DMS153 treated with DMSO at 0.1 percent for 48 hours (cell line): Measurements from ENCODE around the gene WNT7A.
"Not testable (repeated sequence)": the region's sequence is repeated elsewhere in the genome, so short reads cannot be mapped to it uniquely, and the experiment has no call there.

Experiments
- DNase-seq: peaks from one replicate; lab custom pipeline; 2025; ENCODE audit not compliant: unreplicated experiment; lab: John Stamatoyannopoulos, UW

Gene WNT7A

DNA sequence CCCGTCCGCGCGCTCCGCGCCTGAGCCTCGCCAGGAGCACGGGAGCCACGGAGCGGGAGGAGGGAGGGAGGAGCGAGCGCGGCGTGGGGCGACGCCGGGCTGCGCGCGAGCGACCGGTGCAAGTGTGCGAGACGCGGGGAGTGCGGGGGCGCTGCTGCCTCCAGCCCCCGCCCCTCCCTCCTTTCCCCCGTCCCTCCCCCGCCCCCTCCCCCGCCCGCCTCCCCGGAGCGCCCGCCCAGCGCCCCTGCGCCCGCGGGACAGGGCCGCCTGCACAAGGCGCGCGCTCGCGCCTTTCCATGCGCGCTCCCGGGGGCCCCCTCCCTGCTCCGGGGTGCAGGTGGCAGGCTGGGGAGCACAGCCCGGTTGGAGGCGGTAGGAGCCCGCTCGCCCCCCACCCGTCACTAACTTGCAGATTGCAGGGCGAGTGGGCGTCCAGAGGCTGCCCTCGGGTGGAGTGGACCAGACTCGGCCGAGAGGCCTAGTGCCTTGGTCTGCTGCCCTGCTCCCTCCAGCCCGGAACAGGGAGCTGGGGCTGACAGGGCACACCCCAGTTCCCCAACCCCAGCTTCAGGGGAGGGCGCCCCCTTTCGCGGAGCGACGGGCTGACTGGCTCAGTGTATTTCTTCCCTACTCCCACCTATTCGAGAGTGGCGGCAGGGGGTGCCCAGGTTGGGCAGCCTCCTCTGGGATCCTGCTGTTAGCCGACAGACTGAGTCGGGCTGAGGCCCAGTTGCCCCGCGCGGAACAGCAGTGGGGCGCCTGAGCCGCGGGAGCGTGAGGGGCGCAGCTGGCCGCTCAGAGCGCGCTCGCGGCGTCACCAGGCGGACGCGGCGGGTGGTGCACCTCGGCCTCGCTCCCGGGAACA, at the start of gene WNT7A:
TSS of gene WNT7A (minus strand) at position 126 of the 865 bp plus-strand sequence. CDS start 255 bp downstream, outside the sequence.
- DNase-seq = no peak

DNA sequence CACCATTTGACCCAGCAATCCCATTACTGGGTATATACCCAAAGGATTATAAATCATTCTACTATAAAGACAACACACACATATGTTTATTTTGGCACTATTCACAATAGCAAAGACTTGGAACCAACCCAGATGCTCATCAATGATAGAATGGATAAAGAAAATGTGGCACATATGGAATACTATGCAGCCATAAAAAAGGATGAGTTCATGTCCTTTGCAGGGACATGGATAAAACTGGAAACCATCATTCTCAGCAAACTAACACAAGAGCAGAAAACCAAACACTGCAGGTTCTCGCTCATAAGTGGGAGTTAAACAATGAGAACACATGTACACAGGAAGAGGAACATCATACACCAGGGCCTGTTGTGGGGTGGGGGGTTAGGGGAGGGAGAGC, 48.9 kb upstream of the WNT7A start:
- not testable (repeated sequence) for DNase-seq

DNA sequence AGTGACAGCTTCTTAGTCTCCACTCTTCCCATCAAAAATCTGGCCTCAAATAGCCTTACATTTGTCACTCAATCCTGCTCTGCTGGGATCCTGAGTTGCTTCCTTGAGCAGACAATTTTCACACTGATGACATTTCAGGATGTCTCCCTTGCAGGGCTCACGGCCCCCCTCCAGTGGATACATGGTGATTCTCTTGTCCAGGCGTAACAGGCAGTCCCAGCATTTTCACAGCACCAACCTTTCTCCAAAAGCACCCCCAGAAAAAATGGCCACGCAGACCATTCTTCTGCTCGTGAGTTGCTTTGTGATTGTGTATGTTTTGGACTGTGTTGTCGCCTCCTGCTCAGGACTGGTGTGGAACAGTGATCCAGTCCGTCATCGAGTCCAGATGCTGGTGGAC, 47.4 kb upstream of the WNT7A start:
- DNase-seq = no peak

DNA sequence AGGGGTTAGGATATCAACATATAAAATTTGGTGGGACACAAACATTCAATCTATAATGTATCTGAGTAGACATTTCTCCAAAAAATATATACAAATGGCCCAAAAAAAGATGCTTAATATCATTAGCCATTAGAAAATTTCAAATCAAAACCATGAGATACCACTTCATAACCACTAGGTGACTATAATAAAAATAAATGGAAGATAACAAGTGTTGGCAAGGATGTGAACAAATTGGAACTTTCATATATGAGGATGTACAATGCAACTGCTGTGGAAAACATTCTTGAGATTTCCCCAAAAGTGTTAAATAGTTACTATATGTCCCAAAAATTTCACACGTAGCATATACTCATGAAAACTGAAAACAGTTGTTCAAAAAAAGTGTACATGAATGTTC, 36.5 kb upstream of the WNT7A start:
- DNase-seq = no peak

DNA sequence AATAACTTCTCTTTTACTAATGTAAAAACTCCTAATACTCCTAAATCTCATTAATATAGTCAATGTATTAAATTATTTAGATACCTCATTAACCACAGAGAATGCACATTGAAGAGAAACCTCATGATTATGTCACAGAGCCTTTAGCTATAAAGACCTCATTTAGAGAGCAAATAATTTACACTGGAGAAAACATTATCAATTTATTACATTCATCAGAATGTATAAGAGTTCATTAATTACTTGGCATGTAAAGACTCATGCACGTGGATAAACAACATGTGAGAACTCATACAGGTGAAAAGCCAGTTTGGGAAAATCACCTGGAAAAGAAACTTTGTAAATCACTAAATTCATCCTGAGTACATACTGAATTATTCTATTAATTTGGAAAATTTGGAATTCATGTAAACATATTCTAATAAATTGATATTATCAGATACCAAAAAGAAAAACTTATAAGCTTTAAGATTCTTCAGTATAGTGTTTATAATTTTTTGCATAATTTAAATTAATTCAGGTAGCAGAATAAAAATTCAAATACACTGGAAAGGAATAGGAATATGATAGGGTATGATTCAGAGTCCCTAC, 22.9 kb upstream of the WNT7A start:
- no peak for DNase-seq

DNA sequence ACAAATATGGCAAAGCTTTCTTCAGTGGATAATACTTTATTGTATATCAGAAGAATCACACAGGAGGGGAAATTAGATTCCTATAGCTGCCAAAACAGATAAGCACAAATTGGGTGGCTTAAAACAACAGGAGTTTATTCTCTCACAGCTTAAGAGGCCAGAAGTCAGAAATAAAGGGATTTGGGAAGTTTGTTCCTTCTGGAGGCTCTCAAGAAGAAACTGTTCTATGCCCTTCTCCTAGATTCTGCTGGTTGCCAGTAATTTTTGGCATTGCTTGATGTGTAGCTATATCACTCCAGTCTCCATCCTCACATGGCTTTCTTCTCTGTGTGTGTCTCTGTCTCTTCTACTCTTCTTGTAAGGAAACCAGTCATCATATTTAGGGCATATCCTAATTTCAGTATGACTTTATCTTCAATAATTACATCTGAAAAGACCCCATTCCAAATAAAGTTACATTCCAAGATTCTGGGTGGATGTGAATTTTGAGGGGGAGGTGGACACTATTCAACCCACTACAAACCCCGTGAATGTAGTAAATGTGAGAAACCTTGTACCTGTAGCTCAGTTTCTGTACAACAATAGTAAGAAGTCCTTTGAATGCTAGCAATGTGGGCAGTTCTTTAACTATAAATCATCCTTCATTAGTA, 22.2 kb upstream of the WNT7A start:
- no peak for DNase-seq

DNA sequence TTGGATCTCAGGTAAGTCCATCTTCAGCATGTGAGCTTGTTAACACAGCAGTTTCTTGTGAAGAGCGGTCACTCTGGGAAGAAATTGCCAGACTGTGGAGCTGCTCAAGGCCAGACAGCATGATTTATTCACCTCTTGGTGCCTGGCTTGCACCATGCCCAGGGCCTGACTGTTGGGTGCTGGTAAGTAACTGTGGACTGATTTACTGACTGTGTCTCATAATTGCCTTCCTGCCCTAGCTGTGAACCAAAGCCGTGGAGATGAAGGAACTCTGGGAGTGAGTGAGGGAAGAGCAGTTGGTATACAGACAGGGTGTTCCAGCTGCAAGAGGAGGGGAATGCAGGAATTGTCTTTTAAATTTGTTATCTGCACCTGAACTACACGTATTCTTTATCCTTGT, 18.5 kb upstream of the WNT7A start:
- DNase-seq = no peak

DNA sequence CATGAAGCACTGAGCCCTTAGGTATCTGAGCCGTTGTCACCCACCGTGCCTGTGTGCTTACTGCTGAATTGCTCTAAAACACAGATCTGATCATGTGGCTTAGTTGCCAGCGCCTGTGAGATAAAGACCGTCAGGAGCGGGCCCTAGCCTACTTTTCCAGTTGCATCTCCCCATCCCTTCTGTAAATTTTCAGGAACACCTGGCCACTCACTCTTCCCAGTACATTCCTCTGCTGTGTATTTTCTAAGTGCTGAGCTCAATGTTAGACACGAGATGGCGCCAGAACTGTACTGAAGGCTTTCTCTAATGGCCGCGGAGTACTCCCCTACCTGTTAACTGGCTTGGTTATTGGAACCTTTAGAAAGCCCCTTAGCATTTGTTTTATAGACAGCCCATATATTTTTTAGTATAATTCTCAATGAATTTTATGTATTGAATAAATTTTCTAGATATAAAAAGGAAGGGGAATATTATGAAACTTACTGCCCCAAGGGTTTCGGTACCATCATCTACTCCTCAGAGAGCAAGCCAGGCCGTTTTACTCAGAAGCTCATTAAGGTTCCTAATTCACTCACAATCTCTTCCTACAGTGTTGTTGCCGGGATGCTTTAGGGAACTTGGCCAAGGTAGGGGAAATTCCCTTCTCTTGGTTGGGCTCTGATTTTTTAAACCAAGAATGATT, 16.7 kb upstream of the WNT7A start:
- DNase-seq = peak; percentile 50

DNA sequence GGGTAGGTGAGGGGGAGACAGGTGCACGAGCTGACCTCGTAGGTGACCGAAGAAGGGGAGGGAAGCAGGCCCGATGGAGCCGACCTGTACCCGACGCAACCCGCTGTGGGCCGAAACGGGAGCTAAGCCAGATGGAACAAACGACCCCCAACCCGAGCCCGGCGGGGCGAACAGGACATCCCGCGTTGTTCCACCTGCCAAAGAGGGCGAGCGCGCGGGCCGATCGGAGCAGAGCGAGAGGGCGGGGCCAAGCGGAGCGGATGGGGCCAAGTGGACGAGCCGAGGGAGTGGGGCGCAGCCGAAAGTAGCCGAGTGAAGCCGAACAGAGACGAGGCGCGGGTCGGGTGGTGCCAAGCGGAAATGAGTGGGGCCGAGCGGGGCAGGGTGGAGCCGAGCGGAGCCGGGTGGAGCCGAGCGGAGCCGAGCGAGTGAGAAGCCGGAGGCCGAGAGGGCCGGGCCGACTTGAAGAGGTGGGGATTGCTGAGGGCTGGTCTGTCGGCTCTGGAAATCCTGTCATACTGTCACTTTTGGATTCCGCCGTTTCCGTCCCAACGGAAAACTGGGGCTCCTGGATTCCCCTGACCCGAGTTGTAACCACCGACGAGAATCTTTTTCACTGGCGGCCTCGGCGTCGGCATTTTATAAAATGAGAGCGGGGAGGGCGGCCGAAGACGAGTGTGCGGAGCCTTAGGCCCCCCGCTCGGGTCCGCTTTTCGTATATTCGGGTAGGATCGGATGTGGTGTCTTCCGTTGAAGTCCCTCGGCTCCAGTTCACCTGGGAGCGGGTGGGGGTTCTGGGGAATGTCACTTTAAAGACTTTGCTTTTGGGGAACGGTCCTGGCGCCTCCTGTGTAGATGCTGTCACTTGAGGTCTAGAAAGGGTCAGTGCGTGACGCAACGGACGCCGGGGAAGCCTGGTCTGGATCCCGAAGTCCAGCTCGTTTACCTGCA, 15.6 kb upstream of the WNT7A start:
- DNase-seq = peak; percentile 63

DNA sequence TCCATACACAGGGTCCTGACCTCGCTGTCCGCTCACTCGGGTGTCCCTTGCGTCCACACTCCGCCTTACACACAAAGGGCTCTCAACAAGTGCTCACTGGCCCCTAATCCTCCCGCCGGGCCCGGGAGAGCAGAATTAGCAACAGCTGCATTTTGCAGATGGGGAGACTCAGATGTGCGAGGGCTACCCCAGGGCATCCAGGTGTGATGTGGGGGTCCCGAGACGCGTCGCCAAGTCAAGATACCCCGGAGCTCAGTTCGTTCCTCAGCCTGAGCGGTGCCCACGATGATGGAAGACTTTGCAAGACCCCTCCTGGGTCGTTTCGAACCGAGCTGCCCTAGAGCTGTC, 14.9 kb upstream of the WNT7A start:
- no peak for DNase-seq

DNA sequence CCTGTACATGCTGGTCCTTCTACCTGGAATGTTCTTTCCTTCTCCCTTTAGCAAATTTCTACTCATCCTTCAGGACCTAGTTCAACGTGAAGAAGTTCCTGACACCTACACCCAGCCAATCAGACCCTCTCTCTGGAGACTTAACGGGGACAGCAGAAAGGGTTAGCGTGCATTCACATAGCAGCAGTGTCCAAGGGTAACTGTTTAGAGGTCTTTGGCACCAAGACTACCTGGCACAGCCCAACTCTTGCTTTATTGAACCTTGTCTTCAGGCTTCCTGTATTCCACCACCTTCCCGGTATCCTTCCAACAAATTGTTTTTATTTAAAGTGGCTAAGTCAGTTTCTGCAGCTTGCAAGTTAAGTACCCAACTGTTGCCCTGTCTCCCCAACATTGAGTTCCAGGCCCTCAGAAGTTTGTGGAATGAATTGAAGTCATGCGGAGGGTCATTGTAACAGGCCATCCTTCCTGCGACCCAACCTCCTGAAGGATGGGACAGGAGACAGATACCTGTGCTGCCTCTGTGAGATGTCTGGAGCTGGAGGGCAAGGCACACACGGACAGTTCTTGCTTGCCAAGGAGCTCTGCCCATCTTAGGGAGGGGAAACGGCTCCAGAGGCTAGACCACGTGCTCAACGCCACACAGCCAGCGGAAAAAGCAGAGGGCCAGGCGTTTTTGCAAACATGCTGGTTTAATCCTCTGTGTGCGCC, 14.4 kb upstream of the WNT7A start:
- no peak for DNase-seq

DNA sequence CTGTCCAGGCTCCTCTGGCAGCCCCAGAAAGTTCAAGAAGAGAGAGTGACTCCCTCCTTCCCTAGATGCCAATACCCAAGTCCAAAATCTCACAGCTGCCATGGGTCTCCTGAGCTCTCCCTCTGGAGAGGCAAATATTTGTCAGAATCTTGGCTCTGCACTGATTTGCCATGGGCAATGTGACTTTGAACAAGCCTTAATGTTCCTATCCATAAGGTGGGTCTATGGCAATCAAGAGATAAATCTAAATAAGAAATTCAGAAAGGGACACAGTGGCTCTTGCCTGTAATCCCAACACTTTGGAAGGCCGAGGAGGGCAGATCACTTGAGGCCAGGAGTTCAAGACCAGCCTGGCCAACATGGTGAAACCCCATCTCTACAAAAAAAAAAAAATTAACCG, 12.4 kb upstream of the WNT7A start:
- no peak for DNase-seq

DNA sequence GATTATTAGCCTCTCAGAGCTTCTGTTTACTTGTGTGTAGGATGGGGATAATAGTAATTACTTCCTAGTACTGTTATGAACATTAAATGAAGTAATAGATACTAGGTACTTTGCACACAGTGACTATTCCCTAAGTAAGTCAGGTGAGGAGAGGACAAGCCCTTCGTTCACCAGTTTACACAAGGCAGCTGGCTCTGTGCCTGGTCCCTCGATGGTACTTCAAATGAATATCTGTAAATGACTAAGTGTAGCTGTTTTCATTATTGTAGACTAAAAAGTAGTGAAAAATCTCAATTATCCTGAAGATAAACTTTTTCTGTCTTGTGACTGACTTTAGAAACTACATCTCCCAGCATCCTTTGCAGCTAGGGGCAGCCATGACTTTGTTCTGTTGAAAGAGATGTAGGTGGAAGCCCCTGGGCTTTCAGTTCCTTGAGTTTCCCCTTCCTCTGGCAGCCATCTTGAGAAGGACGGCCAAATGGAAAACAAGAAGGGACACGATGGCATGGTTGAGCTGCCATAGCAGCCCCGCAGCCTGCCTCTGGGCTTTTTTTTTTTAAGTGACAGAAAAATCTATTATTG, 11.7 kb upstream of the WNT7A start:
- no peak for DNase-seq

DNA sequence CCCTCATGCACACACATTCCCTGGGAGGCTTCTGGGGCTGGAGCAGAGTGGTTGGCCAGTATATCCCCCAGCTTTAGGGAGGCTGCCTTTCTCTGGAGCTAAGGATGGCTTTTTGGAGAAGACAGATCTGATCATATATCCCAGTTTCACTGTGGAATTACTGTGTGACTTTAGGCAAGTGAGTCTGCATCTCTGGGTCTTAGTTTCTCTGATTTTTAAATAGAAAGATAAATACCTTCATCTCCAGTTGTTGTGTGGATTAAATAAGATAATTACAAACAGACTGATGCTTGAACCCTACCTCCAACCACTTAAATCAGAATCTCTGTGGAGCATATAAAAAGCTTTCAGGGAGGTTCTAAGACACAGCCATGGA, 11.1 kb upstream of the WNT7A start:
- DNase-seq = no peak

DNA sequence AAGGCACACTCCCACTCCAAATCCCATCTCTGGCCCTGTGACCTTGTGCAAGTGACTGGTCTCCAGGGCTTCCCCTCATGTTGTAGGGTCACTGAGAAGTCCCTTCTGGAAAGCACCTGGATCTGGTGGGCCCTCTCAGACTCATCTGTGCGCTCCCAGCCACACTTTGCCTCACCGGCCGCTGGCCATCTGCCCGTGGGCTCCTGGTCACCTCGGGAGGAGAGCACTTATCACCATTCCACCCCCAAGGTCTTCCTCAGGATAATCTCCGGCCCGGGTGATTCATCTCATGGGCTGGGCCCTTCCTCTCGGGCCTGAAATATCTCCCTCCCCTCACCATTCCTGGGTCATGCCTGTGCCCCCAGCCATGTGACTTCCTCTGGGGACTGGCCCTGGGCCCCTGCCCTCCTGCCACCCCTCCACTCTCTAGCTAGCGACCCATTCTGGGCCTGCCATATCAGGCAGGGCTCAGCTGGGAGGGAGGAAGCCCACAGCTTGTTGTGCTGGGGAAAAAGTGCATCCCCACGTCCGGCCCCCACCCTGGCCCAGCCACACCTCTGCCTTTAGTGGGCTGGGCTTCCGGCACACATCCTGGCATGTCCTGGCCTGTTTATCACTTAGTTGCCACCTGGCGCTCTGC, 10.6 kb upstream of the WNT7A start:
- no peak for DNase-seq

DNA sequence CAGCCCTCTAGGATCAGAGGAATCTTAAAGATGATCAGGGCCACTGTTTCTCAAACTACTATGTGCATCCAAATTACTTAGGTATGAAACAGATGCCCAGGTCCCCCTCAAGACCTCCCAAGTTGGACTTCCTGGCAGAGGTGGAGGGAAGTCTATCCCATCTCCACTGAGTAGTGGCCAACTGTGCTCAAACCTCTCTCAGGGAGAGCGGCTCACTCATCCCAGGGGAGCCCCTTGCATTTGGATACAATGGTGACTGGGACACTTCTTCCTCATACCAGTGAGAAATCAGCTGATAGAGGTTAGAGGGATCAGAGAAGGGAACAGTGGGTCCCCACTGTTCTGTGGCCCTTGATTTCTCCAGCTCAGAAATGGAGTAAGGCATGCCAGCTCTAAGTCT, 8.7 kb upstream of the WNT7A start:
- no peak for DNase-seq

DNA sequence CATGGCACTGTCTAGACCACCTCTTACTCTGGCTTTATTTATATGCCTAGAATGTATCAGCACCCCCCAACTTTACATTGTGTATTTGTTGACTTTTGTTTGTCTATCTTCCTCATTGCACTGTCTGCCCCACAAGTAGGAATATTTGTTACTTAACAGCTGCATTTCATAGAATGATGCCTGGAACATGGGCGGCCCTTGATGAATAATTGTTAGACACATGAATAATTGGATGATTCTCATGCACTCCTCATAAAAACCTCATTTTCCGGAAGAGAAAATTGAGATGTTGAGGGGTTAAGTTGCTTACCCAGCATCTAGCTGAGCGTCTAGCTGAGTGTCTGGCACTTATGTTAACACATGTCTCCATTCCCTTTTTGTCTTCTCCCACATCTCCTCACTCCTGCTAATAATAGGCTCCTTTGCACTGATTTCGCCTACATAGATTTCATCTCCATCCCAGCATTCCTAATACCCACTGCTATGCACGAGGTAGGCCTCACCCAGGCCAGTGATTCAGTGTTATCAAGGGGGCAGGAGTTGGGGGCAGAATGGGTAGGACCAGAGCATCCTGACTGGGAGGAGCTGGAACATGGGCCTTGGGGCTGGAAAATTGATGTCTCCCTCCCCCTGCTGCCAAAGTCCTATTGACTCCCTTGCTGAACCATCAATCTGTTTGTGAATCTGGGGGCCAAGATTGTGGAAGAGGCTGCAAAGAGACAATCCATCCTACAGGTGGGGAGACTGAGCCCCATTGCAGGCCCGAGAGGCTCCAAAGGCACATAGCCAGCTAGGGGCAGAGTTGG, 7.8 kb upstream of the WNT7A start:
- DNase-seq = no peak

DNA sequence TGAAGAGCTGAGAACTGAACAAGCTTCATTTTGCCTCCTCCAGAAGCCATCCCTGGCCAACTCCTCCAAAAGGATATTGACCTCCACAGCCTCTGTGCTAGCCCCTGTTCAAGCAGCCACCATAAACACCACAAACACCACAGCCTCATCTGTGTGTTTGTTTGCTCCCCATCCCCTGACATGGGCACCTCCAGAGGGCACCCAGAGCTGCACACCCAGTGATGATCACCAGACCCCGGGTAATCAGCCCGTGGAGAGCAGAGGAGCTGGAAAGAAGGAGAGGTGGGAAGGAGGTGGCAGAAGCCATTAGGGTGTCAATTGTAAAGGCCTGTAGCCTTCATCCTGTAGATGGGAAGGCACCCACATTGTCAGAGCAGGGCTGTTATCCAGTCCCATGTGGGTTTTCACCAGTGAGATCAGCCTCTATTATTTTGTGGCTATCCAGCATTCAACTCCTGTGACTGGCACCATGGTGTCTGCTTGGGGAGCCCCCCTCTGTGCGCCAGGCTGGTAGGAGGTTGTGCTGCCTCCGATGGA, 6.8 kb upstream of the WNT7A start:
- DNase-seq = no peak
